ENCODE results near the gene STK32A.

The STK32A gene

DNA sequence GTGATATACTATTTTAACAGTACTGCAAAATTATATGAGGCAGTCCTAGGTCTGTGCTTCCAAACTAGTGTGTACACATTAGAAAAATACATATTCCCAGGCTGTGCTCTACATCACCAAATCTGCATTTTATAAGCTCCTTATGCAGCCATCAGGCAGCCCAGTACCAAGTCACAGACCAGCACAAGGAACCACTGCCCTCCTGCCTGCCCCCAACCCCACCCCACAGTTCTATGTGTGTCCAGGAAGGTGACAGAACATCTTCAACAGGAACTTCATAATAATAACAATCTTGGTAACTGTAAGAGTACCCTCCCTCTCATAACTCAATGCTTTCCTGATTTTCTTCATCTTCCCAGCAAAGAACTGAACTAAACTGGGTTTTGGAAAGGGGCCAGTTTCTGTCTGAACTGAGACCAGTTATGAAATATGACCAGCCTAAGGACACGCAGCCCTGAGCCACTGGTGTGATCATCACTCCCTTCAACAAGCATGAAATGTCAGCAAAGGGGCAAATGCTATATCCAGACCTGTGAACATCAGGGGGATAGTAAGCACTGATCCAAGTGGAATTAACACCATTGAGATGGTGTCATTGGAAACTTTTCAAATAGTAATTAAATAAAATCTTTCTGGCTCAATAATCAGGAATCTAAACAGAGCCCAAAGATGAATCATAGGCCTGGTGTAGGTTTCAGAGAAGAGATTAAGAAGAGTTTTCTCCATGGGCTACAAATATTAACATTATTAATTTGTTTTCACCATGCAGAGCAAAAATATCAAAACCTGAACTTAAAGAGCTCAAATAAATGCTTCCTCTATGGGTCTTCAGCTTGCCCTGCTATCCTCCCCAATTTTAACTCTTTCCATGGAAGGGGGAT, 192.9 kb downstream of the STK32A start:
- DNase-seq, result no peak

DNA sequence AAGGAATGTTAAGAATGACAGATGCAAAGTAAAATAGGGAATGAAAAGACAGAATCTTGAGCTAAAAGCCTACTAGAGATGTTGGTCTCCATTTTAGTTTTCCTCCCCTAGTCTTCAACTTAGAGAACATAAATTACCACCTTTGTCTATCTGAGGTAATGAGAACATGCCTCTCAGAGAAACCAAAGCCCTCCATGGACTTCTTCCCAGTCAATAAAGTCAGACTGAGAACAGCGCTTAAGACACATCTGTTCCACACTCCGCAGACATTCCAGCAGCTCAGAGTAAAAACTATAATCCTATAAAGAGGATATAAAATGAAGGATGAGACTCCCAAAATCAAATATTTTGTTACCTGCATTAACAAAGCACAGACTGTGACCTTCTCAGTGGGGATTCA, 195.8 kb downstream of the STK32A start:
- no peak for DNase-seq

DNA sequence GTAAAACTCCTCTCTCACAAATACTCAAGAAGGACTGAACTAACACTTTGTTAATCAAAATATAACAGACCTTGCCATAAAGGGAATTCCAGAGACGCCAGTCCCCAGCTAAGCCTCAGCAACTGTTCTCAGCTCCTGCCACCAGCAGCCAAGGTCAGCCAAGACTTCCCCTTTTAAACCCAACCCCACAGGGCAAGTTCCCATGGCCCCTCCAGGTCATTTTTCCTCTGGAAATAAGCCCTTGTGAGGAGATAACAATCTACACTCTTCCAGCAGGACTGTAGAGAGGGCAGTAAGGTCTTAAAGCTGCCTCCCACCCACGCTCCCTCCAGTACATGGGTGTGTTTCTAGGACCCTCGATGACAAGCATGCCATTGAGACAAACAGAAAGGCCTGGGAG, 196.8 kb downstream of the STK32A start:
- no peak for DNase-seq

GRCh38 chr5:147432323-147432722, 197.5 kb downstream of the STK32A start:
- DNase-seq, result no peak

DNA sequence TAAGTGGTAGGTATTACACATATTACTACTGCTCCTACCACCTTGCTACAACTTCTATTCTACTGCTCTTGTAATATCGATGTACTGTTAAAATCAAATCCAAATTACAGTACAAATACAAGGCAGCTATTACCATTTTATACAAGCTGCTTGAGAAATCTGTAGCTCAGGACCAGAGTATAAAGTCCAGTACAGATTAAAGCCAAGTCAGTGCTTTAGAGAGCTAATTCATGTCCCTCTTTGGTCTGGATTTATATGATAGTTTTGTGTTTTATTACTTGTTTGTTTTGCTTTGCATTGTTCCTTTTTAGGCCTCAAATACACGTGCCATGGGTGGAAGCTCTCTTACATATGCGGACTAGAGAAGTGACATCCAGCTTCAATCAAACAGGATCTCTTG, 199.2 kb downstream of the STK32A start:
- no peak for DNase-seq

GRCh38 chr5:147436596-147436995, 201.8 kb downstream of the STK32A start:
- DNase-seq, result no peak

GRCh38 chr5:147437161-147437596, 202.4 kb downstream of the STK32A start:
- no peak for DNase-seq

All from CD4-positive, alpha-beta T cell treated with Interleukin-10 for 1 hour (primary cell).